Neural crest cell (in vitro differentiated cells): ENCODE measurements around the gene SUMO3. TPM values are rescaled to one million over a fixed set of nuclear protein-coding genes. Genes with fewer than 3 reads are reported as not detected.

ENCODE experiments used
- DNase-seq: peaks from one replicate; pipeline ENCODE4 v3.0.0; 2021; ENCODE audit warnings: low read depth, mixed read lengths, low spot score
- H3K27ac Mint-ChIP-seq: one replicate; pipeline ENCODE4 v1.8.0; 2021; ENCODE audit warnings: mild to moderate bottlenecking, mixed read lengths; ENCODE audit not compliant: unreplicated experiment
- H3K27me3 Mint-ChIP-seq: 2 replicates; pipeline ENCODE4 v1.8.0; 2021; ENCODE audit warnings: low read depth, mild to moderate bottlenecking, mixed read lengths
- H3K36me3 Mint-ChIP-seq: 2 replicates; pipeline ENCODE4 v1.8.0; 2021; ENCODE audit warnings: low read depth, mild to moderate bottlenecking, mixed read lengths
- H3K4me1 Mint-ChIP-seq: 2 replicates; pipeline ENCODE4 v1.8.0; 2021; ENCODE audit warnings: mixed read lengths
- H3K4me3 Mint-ChIP-seq: one replicate; pipeline ENCODE4 v1.8.0; 2021; ENCODE audit warnings: mild to moderate bottlenecking, mixed read lengths
- H3K9me3 Mint-ChIP-seq: 2 replicates; pipeline ENCODE4 v1.8.0; 2021; ENCODE audit warnings: mixed read lengths
- total RNA-seq: library from RNA; stranded (reverse); gene quantifications from 2 replicates; pipeline ENCODE4 v1.2.1, GENCODE V29; 2021
- TF ChIP-seq, protein P1 (sequence below): fragments of 200-600 bp; sonication (generic); conservative IDR thresholded peaks from 2 replicates; pipeline ENCODE4 v1.5.0; 2021; ENCODE audit warnings: antibody characterized with exemption, mild to moderate bottlenecking

SUMO3 gene
- total RNA-seq, 1 donor from 2014 or later: 97.7 TPM

DNA sequence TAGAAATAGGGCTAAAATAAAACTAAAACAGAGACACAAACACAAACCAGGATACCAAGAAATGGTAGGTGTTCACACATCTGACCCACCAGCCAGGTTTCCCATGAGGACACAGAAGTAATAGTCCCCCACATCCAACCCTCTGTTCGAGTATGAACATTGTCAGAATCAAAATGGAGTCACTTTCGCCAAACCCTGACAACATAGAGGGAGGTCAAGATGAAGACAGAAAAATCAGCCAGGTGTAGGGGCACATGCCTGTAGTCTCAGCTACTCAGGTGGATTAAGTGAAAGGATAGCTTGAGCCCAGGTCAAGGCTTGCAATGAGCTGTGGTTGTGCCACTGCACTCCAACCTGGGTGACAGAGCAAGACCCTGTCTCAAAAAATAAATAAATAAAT, 20.1 kb downstream of the SUMO3 start:
- H3K27ac Mint-ChIP-seq: no peak overlapping the region
- no peaks in the 10 kb centered on the region for H3K9me3 Mint-ChIP-seq
- no peaks in the 10 kb centered on the region for H3K27me3 Mint-ChIP-seq
- no peak overlapping the region for H3K4me3 Mint-ChIP-seq
- DNase-seq: no peak
- H3K36me3 Mint-ChIP-seq: peaks cover 6% of the 10 kb centered on the region
- TF ChIP-seq, protein P1, sequence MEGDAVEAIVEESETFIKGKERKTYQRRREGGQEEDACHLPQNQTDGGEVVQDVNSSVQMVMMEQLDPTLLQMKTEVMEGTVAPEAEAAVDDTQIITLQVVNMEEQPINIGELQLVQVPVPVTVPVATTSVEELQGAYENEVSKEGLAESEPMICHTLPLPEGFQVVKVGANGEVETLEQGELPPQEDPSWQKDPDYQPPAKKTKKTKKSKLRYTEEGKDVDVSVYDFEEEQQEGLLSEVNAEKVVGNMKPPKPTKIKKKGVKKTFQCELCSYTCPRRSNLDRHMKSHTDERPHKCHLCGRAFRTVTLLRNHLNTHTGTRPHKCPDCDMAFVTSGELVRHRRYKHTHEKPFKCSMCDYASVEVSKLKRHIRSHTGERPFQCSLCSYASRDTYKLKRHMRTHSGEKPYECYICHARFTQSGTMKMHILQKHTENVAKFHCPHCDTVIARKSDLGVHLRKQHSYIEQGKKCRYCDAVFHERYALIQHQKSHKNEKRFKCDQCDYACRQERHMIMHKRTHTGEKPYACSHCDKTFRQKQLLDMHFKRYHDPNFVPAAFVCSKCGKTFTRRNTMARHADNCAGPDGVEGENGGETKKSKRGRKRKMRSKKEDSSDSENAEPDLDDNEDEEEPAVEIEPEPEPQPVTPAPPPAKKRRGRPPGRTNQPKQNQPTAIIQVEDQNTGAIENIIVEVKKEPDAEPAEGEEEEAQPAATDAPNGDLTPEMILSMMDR: no peak
- H3K4me1 Mint-ChIP-seq: peaks cover 38% of the 10 kb centered on the region

DNA sequence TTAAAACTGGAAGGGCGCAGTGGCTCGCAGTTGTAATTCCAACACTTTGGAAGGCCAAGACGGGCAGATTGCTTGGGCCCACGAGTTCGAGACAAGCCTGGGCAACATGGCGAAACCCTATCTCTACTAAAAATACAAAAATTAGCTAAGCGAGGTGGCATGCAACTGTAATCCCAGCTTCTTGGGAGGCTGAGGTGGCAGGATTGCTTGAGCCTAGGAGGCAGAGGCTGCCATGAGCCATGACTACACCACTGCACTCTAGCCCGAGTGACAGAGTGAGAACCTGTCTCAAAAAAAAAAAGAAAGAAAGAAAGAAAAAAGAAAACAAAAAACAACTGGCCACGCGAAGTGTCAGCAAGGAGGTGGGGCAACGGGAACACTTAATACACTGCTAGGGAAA, 22.5 kb downstream of the SUMO3 start:
- DNase-seq: no peak
- Mint-ChIP-seq H3K27ac (no peak overlapping the region), H3K9me3 (no peaks in the 10 kb centered on the region), H3K4me1 (peaks cover 26% of the 10 kb centered on the region), H3K36me3 (peaks cover 10% of the 10 kb centered on the region), H3K4me3 (peak overlapping the region; percentile 16), H3K27me3 (no peaks in the 10 kb centered on the region)
- TF ChIP-seq, protein P1: no peak

GRCh38 chr21:44793592-44794374, 24.1 kb downstream of the SUMO3 start:
- peaks cover 15% of the 10 kb centered on the region for H3K36me3 Mint-ChIP-seq
- DNase-seq: no peak
- no peaks in the 10 kb centered on the region for H3K27me3 Mint-ChIP-seq
- H3K4me1 Mint-ChIP-seq: peaks cover 28% of the 10 kb centered on the region
- H3K9me3 Mint-ChIP-seq: no peaks in the 10 kb centered on the region
- H3K27ac Mint-ChIP-seq: no peak overlapping the region
- TF ChIP-seq, protein P1: peak; percentile 3
- H3K4me3 Mint-ChIP-seq: peak overlapping the region; percentile 29

- TF ChIP-seq, protein P1: peak; percentile 90
Observed at GRCh38 chr21:44792702-44793591, 24.9 kb downstream of the SUMO3 start.

DNA sequence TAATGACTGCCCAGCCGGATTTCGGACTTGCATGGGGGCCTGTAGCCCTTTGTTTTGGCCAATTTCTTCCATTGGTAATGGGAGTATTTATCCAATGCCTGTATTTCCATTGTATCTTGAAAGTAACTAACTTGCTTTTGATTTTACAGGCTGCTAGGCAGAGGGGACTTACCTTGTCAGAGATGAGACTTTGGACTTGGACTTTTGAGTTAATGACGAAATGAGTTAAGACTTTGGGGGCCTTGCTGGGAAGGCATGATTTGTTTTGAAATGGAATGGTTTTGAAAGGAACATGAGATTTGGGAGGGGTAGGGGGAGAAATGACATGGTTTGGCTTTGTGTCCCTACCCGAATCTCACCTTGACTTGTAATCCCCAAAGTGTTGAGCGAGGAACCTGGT, 25.9 kb downstream of the SUMO3 start:
- H3K36me3 Mint-ChIP-seq: peaks cover 11% of the 10 kb centered on the region

More at GRCh38 chr21:44792702-44793591, 24.9 kb downstream of the SUMO3 start:
- Mint-ChIP-seq H3K4me3 (peak overlapping the region; percentile 29), H3K4me1 (peaks cover 25% of the 10 kb centered on the region), H3K36me3 (peaks cover 12% of the 10 kb centered on the region), H3K27ac (no peak overlapping the region), H3K9me3 (no peaks in the 10 kb centered on the region), H3K27me3 (no peaks in the 10 kb centered on the region)
- DNase-seq: peak; percentile 48

More for the DNA sequence above, 25.9 kb downstream of the SUMO3 start:
- TF ChIP-seq, protein P1: no peak
- Mint-ChIP-seq H3K27ac (no peak overlapping the region), H3K4me3 (no peak overlapping the region), H3K27me3 (no peaks in the 10 kb centered on the region), H3K9me3 (no peaks in the 10 kb centered on the region), H3K4me1 (peaks cover 25% of the 10 kb centered on the region)
- no peak for DNase-seq
